ENCODE results near the gene CCDC85A.

Gene CCDC85A

DNA sequence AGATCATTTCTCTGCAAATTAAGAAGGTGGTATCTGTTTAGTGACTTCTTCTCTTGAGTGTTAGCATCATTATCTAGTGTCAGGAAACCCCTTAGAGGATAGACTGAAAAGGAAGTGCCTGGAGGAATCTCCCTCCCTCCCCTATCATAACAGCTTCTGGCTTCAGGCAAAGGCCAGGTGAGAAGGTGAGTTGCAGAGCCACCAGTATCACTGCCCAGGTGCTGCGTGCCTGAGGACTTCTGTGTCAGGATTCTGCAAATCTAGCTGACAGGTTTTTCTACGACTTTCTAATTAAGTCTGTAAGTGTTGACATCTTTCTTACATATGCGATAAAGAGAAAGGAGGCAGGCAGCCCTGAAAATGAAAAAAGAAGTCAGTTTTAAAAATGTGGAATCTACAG lies 111.9 kb downstream of the CCDC85A start:
- no peak for DNase-seq (ENCODE audit: low spot score)
- Histone ChIP-seq H2BK12ac (ENCODE audit: low read length) (no peak overlapping the region), H3K23ac (ENCODE audit: low read depth, low read length, poor library complexity) (no peak overlapping the region), H3K4me2 (ENCODE audit: insufficient read depth, low read length, poor library complexity, severe bottlenecking) (no peak overlapping the region), H3K9me3 (replicated peaks in 1 of 2; ENCODE audit: control insufficient read depth in 2 of 2, insufficient read depth in 1 of 2, low read depth in 1 of 2, low read length in 2 of 2) (no peaks in the 10 kb centered on the region), H3K27me3 (ENCODE audit: control insufficient read depth in 3 of 3, insufficient read depth in 3 of 3, low read depth in 1 of 3, low read length in 3 of 3) (no peaks in the 10 kb centered on the region), H3K4ac (ENCODE audit: low read length) (no peak overlapping the region), H3K79me1 (ENCODE audit: low read depth, low read length) (no peaks in the 10 kb centered on the region), H3K9ac (ENCODE audit: low read depth, low read length, poor library complexity) (no peak overlapping the region), H4K91ac (ENCODE audit: low read depth, low read length, poor library complexity) (no peak overlapping the region), H3K4me3 (ENCODE audit: low read length in 2 of 2) (no peak overlapping the region), H2BK120ac (ENCODE audit: low read depth, low read length) (no peak overlapping the region), H3K27ac (replicated peaks; ENCODE audit: low read length) (no peak overlapping the region), H2AK5ac (ENCODE audit: low read depth, low read length) (no peak overlapping the region), H2BK15ac (ENCODE audit: low read length) (no peak overlapping the region), H2BK5ac (ENCODE audit: low read length) (no peak overlapping the region), H3K18ac (ENCODE audit: low read length) (no peak overlapping the region), H2AFZ (ENCODE audit: low read length) (no peak overlapping the region), H3K36me3 (replicated peaks in 1 of 2; ENCODE audit: control insufficient read depth in 2 of 2, insufficient read depth in 2 of 2, low read length in 2 of 2) (no peaks in the 10 kb centered on the region), H3K14ac (ENCODE audit: low read length) (no peak overlapping the region), H4K8ac (ENCODE audit: low read depth, low read length) (no peak overlapping the region), H3K4me1 (ENCODE audit: control insufficient read depth in 2 of 2, insufficient read depth in 1 of 2, low read depth in 1 of 2, low read length in 2 of 2) (no peaks in the 10 kb centered on the region)
- WGBS, 2 donors (ENCODE audit: extremely low coverage in 2 of 2, insufficient read length in 2 of 2, insufficient replicate concordance in 1 of 2), result no CpG with 5 or more reads among the region's 3 CpGs

DNA sequence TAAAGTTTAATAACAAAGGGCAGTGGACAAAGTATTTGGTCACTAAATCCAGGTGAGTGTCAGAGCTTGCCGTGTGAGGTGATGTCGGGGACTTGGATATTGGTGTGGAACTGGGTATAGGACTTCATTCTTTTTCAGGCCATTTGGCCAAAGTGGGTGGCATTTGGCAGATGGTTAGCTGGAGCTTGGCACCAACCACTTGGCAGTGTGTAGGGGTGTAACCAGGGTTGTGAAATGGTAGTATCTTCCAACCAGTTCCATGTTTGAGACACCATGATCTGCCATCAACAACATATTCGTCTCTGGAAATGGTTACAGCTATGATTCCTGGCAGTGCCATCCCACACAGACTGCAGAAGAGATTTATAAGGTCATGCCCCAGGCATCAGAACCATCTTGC lies 113.9 kb downstream of the CCDC85A start:
- no peak for DNase-seq (ENCODE audit: low spot score)
- H3K27ac ChIP-seq (replicated peaks; ENCODE audit: low read length), result no peak overlapping the region
- no peak overlapping the region for H4K8ac ChIP-seq (ENCODE audit: low read depth, low read length)
- H2BK120ac ChIP-seq (ENCODE audit: low read depth, low read length), result no peak overlapping the region
- no peaks in the 10 kb centered on the region for H3K36me3 ChIP-seq (replicated peaks in 1 of 2; ENCODE audit: control insufficient read depth in 2 of 2, insufficient read depth in 2 of 2, low read length in 2 of 2)
- no peaks in the 10 kb centered on the region for H3K4me1 ChIP-seq (ENCODE audit: control insufficient read depth in 2 of 2, insufficient read depth in 1 of 2, low read depth in 1 of 2, low read length in 2 of 2)
- no peak overlapping the region for H3K23ac ChIP-seq (ENCODE audit: low read depth, low read length, poor library complexity)
- H3K4me3 ChIP-seq (ENCODE audit: low read length in 2 of 2), result no peak overlapping the region
- H4K91ac ChIP-seq (ENCODE audit: low read depth, low read length, poor library complexity), result no peak overlapping the region
- no CpG with 5 or more reads among the region's 3 CpGs for WGBS, 2 donors (ENCODE audit: extremely low coverage in 2 of 2, insufficient read length in 2 of 2, insufficient replicate concordance in 1 of 2)
- no peak overlapping the region for H3K4me2 ChIP-seq (ENCODE audit: insufficient read depth, low read length, poor library complexity, severe bottlenecking)
- no peak overlapping the region for H3K9ac ChIP-seq (ENCODE audit: low read depth, low read length, poor library complexity)
- H2BK12ac ChIP-seq (ENCODE audit: low read length), result no peak overlapping the region
- H3K27me3 ChIP-seq (ENCODE audit: control insufficient read depth in 3 of 3, insufficient read depth in 3 of 3, low read depth in 1 of 3, low read length in 3 of 3), result no peaks in the 10 kb centered on the region
- no peak overlapping the region for H3K18ac ChIP-seq (ENCODE audit: low read length)
- H2AFZ ChIP-seq (ENCODE audit: low read length), result no peak overlapping the region
- no peak overlapping the region for H3K14ac ChIP-seq (ENCODE audit: low read length)
- no peak overlapping the region for H2AK5ac ChIP-seq (ENCODE audit: low read depth, low read length)
- no peaks in the 10 kb centered on the region for H3K79me1 ChIP-seq (ENCODE audit: low read depth, low read length)
- no peaks in the 10 kb centered on the region for H3K9me3 ChIP-seq (replicated peaks in 1 of 2; ENCODE audit: control insufficient read depth in 2 of 2, insufficient read depth in 1 of 2, low read depth in 1 of 2, low read length in 2 of 2)
- H2BK15ac ChIP-seq (ENCODE audit: low read length), result no peak overlapping the region
- no peak overlapping the region for H3K4ac ChIP-seq (ENCODE audit: low read length)
- H2BK5ac ChIP-seq (ENCODE audit: low read length), result no peak overlapping the region

DNA sequence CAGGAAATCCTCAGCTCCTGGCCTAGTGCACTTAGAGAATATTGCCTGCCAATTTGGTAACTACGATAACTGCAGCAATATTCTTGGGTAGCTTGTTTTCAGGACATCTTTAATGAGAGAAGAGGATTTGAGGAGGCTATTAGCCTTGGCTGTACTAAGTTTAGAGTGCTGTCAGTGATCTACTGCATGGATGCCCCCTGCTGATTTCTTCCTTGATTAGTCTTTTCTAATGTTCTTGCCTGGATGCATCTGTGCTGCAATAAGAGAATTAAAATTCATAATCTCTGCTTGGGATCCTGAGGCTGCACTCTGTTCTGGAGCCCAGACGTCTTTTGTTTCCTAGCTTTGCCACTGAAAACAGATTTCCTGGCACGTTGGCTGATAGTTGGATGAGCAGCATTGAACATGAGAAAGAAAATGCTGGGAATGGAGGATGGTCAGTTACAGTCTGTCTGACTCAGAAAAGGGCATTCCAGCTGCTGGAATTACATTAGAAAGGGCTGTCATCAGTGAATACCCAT lies 115.4 kb downstream of the CCDC85A start:
- Histone ChIP-seq H2BK120ac (ENCODE audit: low read depth, low read length) (no peak overlapping the region), H3K27me3 (ENCODE audit: control insufficient read depth in 3 of 3, insufficient read depth in 3 of 3, low read depth in 1 of 3, low read length in 3 of 3) (no peaks in the 10 kb centered on the region), H2BK12ac (ENCODE audit: low read length) (no peak overlapping the region), H3K4me1 (ENCODE audit: control insufficient read depth in 2 of 2, insufficient read depth in 1 of 2, low read depth in 1 of 2, low read length in 2 of 2) (no peaks in the 10 kb centered on the region), H3K9me3 (replicated peaks in 1 of 2; ENCODE audit: control insufficient read depth in 2 of 2, insufficient read depth in 1 of 2, low read depth in 1 of 2, low read length in 2 of 2) (no peaks in the 10 kb centered on the region), H3K4me2 (ENCODE audit: insufficient read depth, low read length, poor library complexity, severe bottlenecking) (no peak overlapping the region), H4K91ac (ENCODE audit: low read depth, low read length, poor library complexity) (no peak overlapping the region), H3K36me3 (replicated peaks in 1 of 2; ENCODE audit: control insufficient read depth in 2 of 2, insufficient read depth in 2 of 2, low read length in 2 of 2) (no peaks in the 10 kb centered on the region), H2BK15ac (ENCODE audit: low read length) (no peak overlapping the region), H3K27ac (replicated peaks; ENCODE audit: low read length) (no peak overlapping the region), H3K4ac (ENCODE audit: low read length) (no peak overlapping the region), H3K14ac (ENCODE audit: low read length) (no peak overlapping the region), H3K9ac (ENCODE audit: low read depth, low read length, poor library complexity) (no peak overlapping the region), H4K8ac (ENCODE audit: low read depth, low read length) (no peak overlapping the region), H3K79me1 (ENCODE audit: low read depth, low read length) (no peaks in the 10 kb centered on the region), H2AFZ (ENCODE audit: low read length) (no peak overlapping the region), H3K23ac (ENCODE audit: low read depth, low read length, poor library complexity) (no peak overlapping the region), H3K4me3 (ENCODE audit: low read length in 2 of 2) (no peak overlapping the region), H2AK5ac (ENCODE audit: low read depth, low read length) (no peak overlapping the region), H3K18ac (ENCODE audit: low read length) (no peak overlapping the region), H2BK5ac (ENCODE audit: low read length) (no peak overlapping the region)
- no peak for DNase-seq (ENCODE audit: low spot score)
- WGBS, 2 donors (ENCODE audit: extremely low coverage in 2 of 2, insufficient read length in 2 of 2, insufficient replicate concordance in 1 of 2), result no CpG with 5 or more reads among the region's 3 CpGs

DNA sequence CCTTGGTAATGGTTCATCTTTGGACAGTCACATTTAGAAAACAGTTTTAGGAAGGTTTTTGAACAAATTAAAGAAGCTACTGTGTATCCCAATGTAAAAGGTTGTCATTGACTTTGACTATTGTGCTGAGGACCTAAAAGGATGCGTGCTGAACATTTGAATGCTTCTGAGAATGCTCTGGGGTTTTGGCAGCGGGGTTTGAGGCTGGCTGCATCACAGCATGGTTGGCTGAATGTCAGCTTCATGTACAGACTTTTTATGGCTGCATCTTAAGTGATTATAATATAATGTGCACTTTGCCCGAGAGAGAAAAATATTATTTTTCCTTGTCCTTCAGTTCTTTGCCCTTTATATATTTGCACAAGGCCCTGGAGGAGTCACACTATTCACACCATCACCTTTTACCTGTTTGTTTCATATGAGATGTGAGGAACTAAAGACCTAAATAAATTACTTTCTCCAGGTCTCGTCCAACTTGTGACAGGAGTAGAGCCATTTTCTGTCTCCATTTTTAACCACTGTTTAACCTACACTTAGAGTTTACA lies 125.9 kb downstream of the CCDC85A start:
- H2AK5ac ChIP-seq (ENCODE audit: low read depth, low read length), result no peak overlapping the region
- H4K8ac ChIP-seq (ENCODE audit: low read depth, low read length), result no peak overlapping the region
- H3K4ac ChIP-seq (ENCODE audit: low read length), result no peak overlapping the region
- no peaks in the 10 kb centered on the region for H3K9me3 ChIP-seq (replicated peaks in 1 of 2; ENCODE audit: control insufficient read depth in 2 of 2, insufficient read depth in 1 of 2, low read depth in 1 of 2, low read length in 2 of 2)
- no peak overlapping the region for H2BK5ac ChIP-seq (ENCODE audit: low read length)
- no peak overlapping the region for H2AFZ ChIP-seq (ENCODE audit: low read length)
- no peak for DNase-seq (ENCODE audit: low spot score)
- H3K79me1 ChIP-seq (ENCODE audit: low read depth, low read length), result no peaks in the 10 kb centered on the region
- no peak overlapping the region for H3K9ac ChIP-seq (ENCODE audit: low read depth, low read length, poor library complexity)
- H3K4me1 ChIP-seq (ENCODE audit: control insufficient read depth in 2 of 2, insufficient read depth in 1 of 2, low read depth in 1 of 2, low read length in 2 of 2), result no peaks in the 10 kb centered on the region
- H3K4me3 ChIP-seq (ENCODE audit: low read length in 2 of 2), result no peak overlapping the region
- no peak overlapping the region for H2BK12ac ChIP-seq (ENCODE audit: low read length)
- no peak overlapping the region for H3K18ac ChIP-seq (ENCODE audit: low read length)
- WGBS, 2 donors (ENCODE audit: extremely low coverage in 2 of 2, insufficient read length in 2 of 2, insufficient replicate concordance in 1 of 2), result no CpG with 5 or more reads among the region's 4 CpGs
- no peak overlapping the region for H3K4me2 ChIP-seq (ENCODE audit: insufficient read depth, low read length, poor library complexity, severe bottlenecking)
- H4K91ac ChIP-seq (ENCODE audit: low read depth, low read length, poor library complexity), result no peak overlapping the region
- no peak overlapping the region for H3K27ac ChIP-seq (replicated peaks; ENCODE audit: low read length)
- no peak overlapping the region for H3K14ac ChIP-seq (ENCODE audit: low read length)
- H2BK15ac ChIP-seq (ENCODE audit: low read length), result no peak overlapping the region
- no peak overlapping the region for H3K23ac ChIP-seq (ENCODE audit: low read depth, low read length, poor library complexity)
- H2BK120ac ChIP-seq (ENCODE audit: low read depth, low read length), result no peak overlapping the region
- H3K36me3 ChIP-seq (replicated peaks in 1 of 2; ENCODE audit: control insufficient read depth in 2 of 2, insufficient read depth in 2 of 2, low read length in 2 of 2), result no peaks in the 10 kb centered on the region
- H3K27me3 ChIP-seq (ENCODE audit: control insufficient read depth in 3 of 3, insufficient read depth in 3 of 3, low read depth in 1 of 3, low read length in 3 of 3), result no peaks in the 10 kb centered on the region
